ENCODE results near the gene SPDYE3. TPM values are rescaled to one million over a fixed set of nuclear protein-coding genes. Genes with fewer than 3 reads are reported as not detected.
"Not testable (repeated sequence)": the region's sequence is repeated elsewhere in the genome, so short reads cannot be mapped to it uniquely, and the experiment has no call there.

The SPDYE3 gene
- not detected for total RNA-seq
- polyA plus RNA-seq = 1 to 10 TPM in 1 of 2 donors, under 1 TPM in 1; 0.07 to 1.7 TPM

- not testable (repeated sequence) for H3K27ac ChIP-seq (ENCODE audit: low read depth in 1 of 2, low read length in 2 of 2); H3K36me3 ChIP-seq (ENCODE audit: control insufficient read depth in 4 of 4, insufficient read depth in 3 of 4, low read depth in 1 of 4, low read length in 3 of 4); H3K9me3 ChIP-seq (ENCODE audit: control insufficient read depth in 4 of 4, low read length in 3 of 4); H3K27me3 ChIP-seq (ENCODE audit: control insufficient read depth in 4 of 4, insufficient read depth in 4 of 4, low read length in 3 of 4); H3K4me3 ChIP-seq (ENCODE audit: low read depth in 1 of 3, low read length in 3 of 3); H3K9ac ChIP-seq (ENCODE audit: low read depth in 1 of 2, low read length in 2 of 2); H3K4me1 ChIP-seq (ENCODE audit: control insufficient read depth in 4 of 4, insufficient read depth in 4 of 4, low read length in 3 of 4); DNase-seq (ENCODE audit: low spot score)
- WGBS = 93% methylated on average over 6 of the region's 8 CpGs
These were observed at the start of gene SPDYE3 for GRCh38 chr7:100307402-100307801. TSS of gene SPDYE3 (plus strand) at chr7:100307702. CDS start at chr7:100307886, 184 bp downstream.

- not testable (repeated sequence) for H3K27me3 ChIP-seq (ENCODE audit: control insufficient read depth in 4 of 4, insufficient read depth in 4 of 4, low read length in 3 of 4); DNase-seq (ENCODE audit: low spot score); H3K27ac ChIP-seq (ENCODE audit: low read depth in 1 of 2, low read length in 2 of 2); H3K9ac ChIP-seq (ENCODE audit: low read depth in 1 of 2, low read length in 2 of 2); H3K4me3 ChIP-seq (ENCODE audit: low read depth in 1 of 3, low read length in 3 of 3); H3K36me3 ChIP-seq (ENCODE audit: control insufficient read depth in 4 of 4, insufficient read depth in 3 of 4, low read depth in 1 of 4, low read length in 3 of 4); H3K9me3 ChIP-seq (ENCODE audit: control insufficient read depth in 4 of 4, low read length in 3 of 4); H3K4me1 ChIP-seq (ENCODE audit: control insufficient read depth in 4 of 4, insufficient read depth in 4 of 4, low read length in 3 of 4)
- WGBS = 92% methylated on average over 8 of the region's 8 CpGs
These were observed 47.5 kb upstream of the SPDYE3 start for GRCh38 chr7:100259984-100260383.

- not testable (repeated sequence) for H3K27me3 ChIP-seq (ENCODE audit: control insufficient read depth in 4 of 4, insufficient read depth in 4 of 4, low read length in 3 of 4); H3K4me1 ChIP-seq (ENCODE audit: control insufficient read depth in 4 of 4, insufficient read depth in 4 of 4, low read length in 3 of 4); H3K9ac ChIP-seq (ENCODE audit: low read depth in 1 of 2, low read length in 2 of 2); DNase-seq (ENCODE audit: low spot score); H3K27ac ChIP-seq (ENCODE audit: low read depth in 1 of 2, low read length in 2 of 2); H3K36me3 ChIP-seq (ENCODE audit: control insufficient read depth in 4 of 4, insufficient read depth in 3 of 4, low read depth in 1 of 4, low read length in 3 of 4); H3K9me3 ChIP-seq (ENCODE audit: control insufficient read depth in 4 of 4, low read length in 3 of 4); H3K4me3 ChIP-seq (ENCODE audit: low read depth in 1 of 3, low read length in 3 of 3)
- WGBS = 96% methylated on average over 4 of the region's 4 CpGs
These were observed 44.6 kb upstream of the SPDYE3 start for GRCh38 chr7:100262896-100263295.

GRCh38 chr7:100264223-100264622 is 43.3 kb upstream of the SPDYE3 start:
- 94% methylated on average over 4 of the region's 4 CpGs for WGBS
- H3K27ac ChIP-seq (ENCODE audit: low read depth in 1 of 2, low read length in 2 of 2) = not testable (repeated sequence)

GRCh38 chr7:100264669-100265165 is 42.8 kb upstream of the SPDYE3 start:
- not testable (repeated sequence) for H3K9ac ChIP-seq (ENCODE audit: low read depth in 1 of 2, low read length in 2 of 2); H3K36me3 ChIP-seq (ENCODE audit: control insufficient read depth in 4 of 4, insufficient read depth in 3 of 4, low read depth in 1 of 4, low read length in 3 of 4); H3K9me3 ChIP-seq (ENCODE audit: control insufficient read depth in 4 of 4, low read length in 3 of 4); DNase-seq (ENCODE audit: low spot score); H3K27me3 ChIP-seq (ENCODE audit: control insufficient read depth in 4 of 4, insufficient read depth in 4 of 4, low read length in 3 of 4); H3K27ac ChIP-seq (ENCODE audit: low read depth in 1 of 2, low read length in 2 of 2); H3K4me3 ChIP-seq (ENCODE audit: low read depth in 1 of 3, low read length in 3 of 3); H3K4me1 ChIP-seq (ENCODE audit: control insufficient read depth in 4 of 4, insufficient read depth in 4 of 4, low read length in 3 of 4)
- WGBS = 84% methylated on average over 7 of the region's 7 CpGs

More at GRCh38 chr7:100264223-100264622, 43.3 kb upstream of the SPDYE3 start:
- not testable (repeated sequence) for H3K9ac ChIP-seq (ENCODE audit: low read depth in 1 of 2, low read length in 2 of 2); H3K36me3 ChIP-seq (ENCODE audit: control insufficient read depth in 4 of 4, insufficient read depth in 3 of 4, low read depth in 1 of 4, low read length in 3 of 4); H3K4me1 ChIP-seq (ENCODE audit: control insufficient read depth in 4 of 4, insufficient read depth in 4 of 4, low read length in 3 of 4); H3K4me3 ChIP-seq (ENCODE audit: low read depth in 1 of 3, low read length in 3 of 3); DNase-seq (ENCODE audit: low spot score); H3K9me3 ChIP-seq (ENCODE audit: control insufficient read depth in 4 of 4, low read length in 3 of 4); H3K27me3 ChIP-seq (ENCODE audit: control insufficient read depth in 4 of 4, insufficient read depth in 4 of 4, low read length in 3 of 4)

- not testable (repeated sequence) for H3K9me3 ChIP-seq (ENCODE audit: control insufficient read depth in 4 of 4, low read length in 3 of 4); H3K36me3 ChIP-seq (ENCODE audit: control insufficient read depth in 4 of 4, insufficient read depth in 3 of 4, low read depth in 1 of 4, low read length in 3 of 4); H3K27ac ChIP-seq (ENCODE audit: low read depth in 1 of 2, low read length in 2 of 2); H3K9ac ChIP-seq (ENCODE audit: low read depth in 1 of 2, low read length in 2 of 2); DNase-seq (ENCODE audit: low spot score); H3K4me1 ChIP-seq (ENCODE audit: control insufficient read depth in 4 of 4, insufficient read depth in 4 of 4, low read length in 3 of 4); H3K27me3 ChIP-seq (ENCODE audit: control insufficient read depth in 4 of 4, insufficient read depth in 4 of 4, low read length in 3 of 4); H3K4me3 ChIP-seq (ENCODE audit: low read depth in 1 of 3, low read length in 3 of 3)
- WGBS = 91% methylated on average over 5 of the region's 5 CpGs
These were observed 41.7 kb upstream of the SPDYE3 start for GRCh38 chr7:100265851-100266250.
